Measurements from ENCODE around the gene PGBD2. TPM values are rescaled to one million over a fixed set of nuclear protein-coding genes. Genes with fewer than 3 reads are reported as not detected.

PGBD2 gene
- total and polyA plus RNA-seq, 2 of the 13 experiments (the other 11 are each of a cell fraction or from before 2014, with no cell fraction given): 6.0 to 7.4 TPM

DNA sequence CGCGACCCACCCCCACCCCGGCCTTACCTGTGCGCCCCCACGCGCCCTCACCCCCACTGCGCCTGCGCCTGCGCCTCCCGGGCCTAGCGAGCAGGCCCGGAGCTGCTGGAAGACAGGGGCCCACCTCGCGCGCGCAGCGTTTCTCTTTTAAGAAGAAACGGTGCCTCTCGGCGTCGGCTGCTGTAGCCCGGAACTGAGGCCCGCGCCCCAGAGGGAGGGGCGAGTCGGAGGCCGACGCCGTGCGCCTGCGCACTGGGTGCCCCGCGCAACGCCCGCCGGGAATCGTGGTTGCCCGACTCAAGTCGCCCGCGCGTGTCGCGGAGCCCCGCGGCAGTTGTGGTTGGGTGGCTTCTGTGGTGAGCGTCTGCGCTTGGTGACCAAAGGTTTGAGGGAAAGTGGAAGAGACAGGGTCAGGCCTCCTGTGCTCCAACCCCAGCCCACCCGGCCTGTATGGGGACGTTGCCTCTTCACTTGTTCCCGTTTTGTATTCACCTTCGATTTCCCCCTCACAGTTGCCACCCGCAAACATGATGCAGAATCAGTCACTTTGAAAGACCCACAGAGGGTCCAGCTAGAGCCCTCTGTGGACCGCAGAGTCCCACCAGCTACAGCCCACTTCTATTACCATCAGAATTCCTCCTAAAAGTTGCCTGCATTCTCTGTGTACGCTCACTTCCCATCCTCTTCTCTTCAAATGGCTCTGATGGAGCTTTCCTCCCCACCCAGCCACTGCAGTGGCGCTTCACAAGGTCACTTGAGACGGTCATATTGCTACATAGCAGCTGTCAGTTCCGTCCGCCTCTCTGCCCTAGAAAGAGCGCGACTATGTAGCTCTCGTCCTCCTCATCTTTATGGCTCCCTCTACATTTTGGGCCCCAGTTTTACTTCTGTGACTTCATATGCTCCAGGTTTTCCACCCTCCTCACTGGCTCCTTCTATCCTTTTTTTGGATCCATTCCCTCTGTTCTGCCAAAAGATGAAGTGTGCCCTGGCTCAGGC is 46.8 kb upstream of the PGBD2 start, which contains the start of gene ZNF692 (continued):
- TF ChIP-seq RFXANK (CRISPR knock-in tag; IDR thresholded peaks at IDR 0.05): peak; percentile 91; the same call in 1 of the 2 replicates
- no peak for TF ChIP-seq DDIT3 (CRISPR knock-in tag; IDR thresholded peaks at IDR 0.05)
- TF ChIP-seq SIX1 (CRISPR knock-in tag; IDR thresholded peaks at IDR 0.05; ENCODE audit: borderline replicate concordance): no peak
- TF ChIP-seq NCOA1 (CRISPR knock-in tag; IDR thresholded peaks at IDR 0.05): peak; percentile 96; the same call in 1 of the 2 replicates
- TF ChIP-seq SMC3 (IDR thresholded peaks at IDR 0.05; ENCODE audit: low read length): no peak
- TF ChIP-seq ZNF766 (CRISPR knock-in tag; IDR thresholded peaks at IDR 0.05; ENCODE audit: borderline replicate concordance): 0 out of 2 replicates have a peak, but pooled peaks have one; percentile 53
- TF ChIP-seq ZNF619 (CRISPR knock-in tag; IDR thresholded peaks at IDR 0.05): 0 out of 2 replicates have a peak, but pooled peaks have one; percentile 63
- TF ChIP-seq YEATS2 (CRISPR knock-in tag; IDR thresholded peaks at IDR 0.05; ENCODE audit: borderline replicate concordance): peak; percentile 80; the same call in 1 of the 2 replicates
- no peak for TF ChIP-seq ZNF737 (CRISPR knock-in tag; IDR thresholded peaks at IDR 0.05; ENCODE audit: borderline replicate concordance)
- TF ChIP-seq ZNF678 (CRISPR knock-in tag; IDR thresholded peaks at IDR 0.05): no peak
- no peak for TF ChIP-seq NR1H2 (CRISPR knock-in tag; IDR thresholded peaks at IDR 0.05; ENCODE audit: borderline replicate concordance, low read depth)
- 0 out of 2 replicates have a peak, but pooled peaks have one; percentile 37 for TF ChIP-seq ZNF704 (CRISPR knock-in tag; IDR thresholded peaks at IDR 0.05; ENCODE audit: borderline replicate concordance)
- no peak; the same call in 1 of the 2 replicates for TF ChIP-seq ZFP41 (CRISPR knock-in tag; IDR thresholded peaks at IDR 0.05; ENCODE audit: borderline replicate concordance)
- no peak for TF ChIP-seq JUND (CRISPR knock-in tag; IDR thresholded peaks at IDR 0.05)
- no peak; the same call in 1 of the 2 replicates for TF ChIP-seq ZNF556 (CRISPR knock-in tag; IDR thresholded peaks at IDR 0.05; ENCODE audit: borderline replicate concordance)
- TF ChIP-seq SP140L (CRISPR knock-in tag; IDR thresholded peaks at IDR 0.05; ENCODE audit: borderline replicate concordance): 0 out of 2 replicates have a peak, but pooled peaks have one; percentile 35
- no peak for TF ChIP-seq GZF1 (CRISPR knock-in tag; IDR thresholded peaks at IDR 0.05)
- no peak for TF ChIP-seq RNF219 (CRISPR knock-in tag; IDR thresholded peaks at IDR 0.05)
- no peak for TF ChIP-seq ZNF775 (CRISPR knock-in tag; IDR thresholded peaks at IDR 0.05; ENCODE audit: borderline replicate concordance)
- no peak for TF ChIP-seq ZNF567 (CRISPR knock-in tag; IDR thresholded peaks at IDR 0.05; ENCODE audit: borderline replicate concordance)
- peak; percentile 90 for TF ChIP-seq GABPB1 (CRISPR knock-in tag; IDR thresholded peaks at IDR 0.05)
- peak; percentile 51; the same call in 1 of the 2 replicates for TF ChIP-seq SIN3A (IDR thresholded peaks at IDR 0.05; ENCODE audit: borderline replicate concordance, low read depth, low read length)

Measured in HepG2 (cell line).